Endothelial cell of umbilical vein (primary cell): ENCODE data around the gene LMBRD1. TPM values are rescaled to one million over a fixed set of nuclear protein-coding genes. Genes with fewer than 3 reads are reported as not detected.

ENCODE experiments used
- BruUV-seq: library from RNA; stranded (reverse); fragments of 400-500 nt; replicated peaks from 2 replicates; lab custom pipeline; 2021; lab: Mats Ljungman, UMichigan
- CTCF ChIA-PET: fragments of 300-600, 350-600 bp; sonication (Branson Sonifier 250); formaldehyde crosslinking; loops from one replicate; lab custom pipeline; 2021; ENCODE audit warnings: antibody characterized with exemption, inconsistent platforms; lab: Charles Lee
- POLR2A ChIA-PET: fragments of 300-600, 350-600 bp; sonication (Branson Sonifier 250); formaldehyde crosslinking; loops from one replicate; lab custom pipeline; 2021; ENCODE audit warnings: antibody characterized with exemption, inconsistent platforms; lab: Charles Lee
- DNase-seq: peaks from one replicate; pipeline ENCODE4 v3.0.0-alpha.2; 2011; ENCODE audit warnings: low read depth, low spot score
- FAIRE-seq: peaks from 2 replicates; lab custom pipeline; 2011; peaks lifted over from hg19 to GRCh38; lab: Jason Lieb, UNC
- H2AFZ ChIP-seq: 2 replicates; pipeline ENCODE4 v1.6.0; 2012; ENCODE audit warnings: low read depth, low read length, control low read depth, inconsistent platforms
- H3K27ac ChIP-seq: 2 replicates; pipeline ENCODE4 v1.5.1; 2011; ENCODE audit warnings: low read depth, mild to moderate bottlenecking, control low read depth, low read length, moderate library complexity; ENCODE audit not compliant: insufficient read depth
- H3K27me3 ChIP-seq, 2 experiments: 2 replicates each; pipeline versions ENCODE4 v1.6.0 to v1.6.1; 2011; ENCODE audit warnings: low read length in 2 of 2, mixed read lengths in 1 of 2; ENCODE audit not compliant: control insufficient read depth in 2 of 2, insufficient read depth in 2 of 2
- H3K36me3 ChIP-seq, 2 experiments: 2 replicates in 1 of 2; 3 replicates in 1 of 2; pipeline ENCODE4 v1.5.1; 2011; ENCODE audit warnings: low read length in 2 of 2, mild to moderate bottlenecking in 1 of 2, moderate library complexity in 1 of 2; ENCODE audit not compliant: control insufficient read depth in 2 of 2, insufficient read depth in 2 of 2; ENCODE audit errors: extremely low read depth in 1 of 2
- H3K4me1 ChIP-seq: 3 replicates; pipeline ENCODE4 v1.5.1; 2011; ENCODE audit warnings: mild to moderate bottlenecking, low read length; ENCODE audit not compliant: control insufficient read depth, insufficient read depth; ENCODE audit errors: extremely low read depth
- H3K4me2 ChIP-seq: 2 replicates; pipeline ENCODE4 v1.6.1; 2011; ENCODE audit warnings: low read length, control low read depth, mixed read lengths; ENCODE audit not compliant: insufficient read depth
- H3K4me3 ChIP-seq, 3 experiments: fragments of 200-600 bp in 1 of 3; sonication (generic), shearing (Covaris generic) in 1 of 3; replicated peaks in 1 of 3; 2 replicates each; pipeline ENCODE4 v1.5.1; 2011 to 2016; ENCODE audit warnings: control low read depth in 3 of 3, low read length in 3 of 3, mild to moderate bottlenecking in 2 of 3, inconsistent platforms in 1 of 3, low read depth in 1 of 3, moderate library complexity in 1 of 3; ENCODE audit not compliant: insufficient read depth in 1 of 3
- H3K79me2 ChIP-seq: 2 replicates; pipeline ENCODE4 v1.6.0; 2012; ENCODE audit warnings: low read length, inconsistent platforms; ENCODE audit not compliant: control insufficient read depth, insufficient read depth
- H3K9ac ChIP-seq: replicated peaks from 2 replicates; pipeline ENCODE3; 2011; ENCODE audit warnings: low read length, control low read depth; ENCODE audit not compliant: insufficient read depth; ENCODE audit errors: extremely low read depth
- H3K9me1 ChIP-seq: replicated peaks from 3 replicates; pipeline ENCODE4 v1.6.0; 2011; ENCODE audit warnings: mild to moderate bottlenecking, low read length; ENCODE audit not compliant: control insufficient read depth, insufficient read depth; ENCODE audit errors: extremely low read depth
- H3K9me3 ChIP-seq: replicated peaks from 2 replicates; pipeline ENCODE4 v1.5.1; 2012; ENCODE audit warnings: low read length, inconsistent platforms; ENCODE audit not compliant: control insufficient read depth, insufficient read depth
- H4K20me1 ChIP-seq: replicated peaks from 2 replicates; pipeline ENCODE3; 2011; ENCODE audit warnings: mild to moderate bottlenecking, low read length; ENCODE audit not compliant: control insufficient read depth, insufficient read depth; ENCODE audit errors: extremely low read depth
- CTCF ChIP-seq, 2 donors: IDR thresholded peaks; 1 replicate in 1 of 2; 2 replicates in 1 of 2; pipeline ENCODE4 v1.5.1; 2011; ENCODE audit warnings: low read length in 2 of 2, mild to moderate bottlenecking in 2 of 2, moderate library complexity in 2 of 2, control low read depth in 1 of 2, inconsistent platforms in 1 of 2, low read depth in 1 of 2; ENCODE audit not compliant: insufficient read depth in 1 of 2; ENCODE audit errors: extremely low read depth in 1 of 2
- EZH2 ChIP-seq: IDR thresholded peaks from 2 replicates; pipeline ENCODE4 v1.6.1; 2012; ENCODE audit warnings: borderline replicate concordance, low read depth, mild to moderate bottlenecking, moderate library complexity, low read length, inconsistent platforms; ENCODE audit not compliant: severe bottlenecking
- FOS ChIP-seq: IDR thresholded peaks from 2 replicates; pipeline ENCODE4 v1.6.1; 2011; ENCODE audit warnings: mild to moderate bottlenecking, low read length, moderate library complexity, borderline replicate concordance; ENCODE audit not compliant: insufficient read depth
- GATA2 ChIP-seq: IDR thresholded peaks from 2 replicates; pipeline ENCODE4 v1.7.0; 2011; ENCODE audit warnings: low read depth, mild to moderate bottlenecking, moderate library complexity, mixed read lengths, low read length; ENCODE audit not compliant: insufficient read length, insufficient read depth
- JUN ChIP-seq: IDR thresholded peaks from 2 replicates; pipeline ENCODE4 v1.6.1; 2011; ENCODE audit warnings: borderline replicate concordance, low read depth; ENCODE audit not compliant: insufficient read length, insufficient read depth
- MYC ChIP-seq: IDR thresholded peaks from one replicate; pipeline ENCODE4 v1.6.1; 2011; ENCODE audit warnings: mild to moderate bottlenecking, low read depth, low read length
- POLR2A ChIP-seq: IDR thresholded peaks from 2 replicates; pipeline ENCODE4 v1.6.1; 2012; ENCODE audit warnings: low read depth, mild to moderate bottlenecking, control low read depth, low read length
- POLR2AphosphoS5 ChIP-seq: IDR thresholded peaks from 2 replicates; pipeline ENCODE4 v1.6.1; 2012; ENCODE audit warnings: low read depth, mild to moderate bottlenecking, control low read depth, low read length, moderate library complexity; ENCODE audit not compliant: insufficient read depth
- dilution Hi-C: fragments of 300-500 bp; cut with MboI; formaldehyde crosslinking; loops from one replicate; pipeline ENCODE4 v1.15.0; 2019; ENCODE audit warnings: low sequenced_read_pairs; ENCODE audit not compliant: extremely low pct_ligation_motif_present
- intact Hi-C: fragments of 100-400 bp; cut with micrococcal nuclease; formaldehyde crosslinking; loops from one replicate; pipeline ENCODE4 v1.10.0; 2022
- polyA plus RNA-seq, 4 experiments: library from polyadenylated mRNA; depleted of rRNA in 3 of 4; stranded (reverse) in 3 of 4; unstranded in 1 of 4; fragments of >200 nt; gene quantifications; 2 replicates each; pipeline versions ENCODE4 v1.2.1 to v1.2.3, GENCODE V29; 2011 to 2012; ENCODE audit warnings: missing spikeins in 1 of 4
- total RNA-seq: library from RNA; stranded (reverse); gene quantifications from 2 replicates; pipeline ENCODE4 v1.2.3, GENCODE V29; 2021

The LMBRD1 gene
- total and polyA plus RNA-seq, 2 donors (not counting 3 experiments of a cell fraction or from before 2014, with no cell fraction given): 9.8 to 14.6 TPM

- Histone ChIP-seq H3K4me1 (no peaks in the 10 kb centered on the region), H3K36me3 (no peaks in the 10 kb centered on the region), H3K27ac (no peak overlapping the region), H3K4me3 (no peak overlapping the region), H3K9me1 (no peaks in the 10 kb centered on the region), H3K27me3 (no peaks in the 10 kb centered on the region), H3K9me3 (no peaks in the 10 kb centered on the region), H3K4me2 (no peak overlapping the region), H3K9ac (no peak overlapping the region), H4K20me1 (no peaks in the 10 kb centered on the region), H2AFZ (no peak overlapping the region), H3K79me2 (no peaks in the 10 kb centered on the region)
- intact Hi-C loops: no loop called here
- CTCF ChIA-PET: interaction anchor here (1.4 kb wide), 1 partner anchor 18 kb away, joined by 3 read pairs; no protein-coding TSS in a partner anchor
- FAIRE-seq (no peak), DNase-seq (no peak)
- dilution Hi-C loops: no loop called here
- BruUV-seq: no TSS peak
- TF ChIP-seq EZH2 (no peak), POLR2A (no peak), POLR2AphosphoS5 (no peak), MYC (no peak), FOS (no peak), GATA2 (no peak), CTCF (IDR thresholded peaks at IDR 0.05; ENCODE audit: extremely low read depth in 1 of 2, insufficient read depth in 1 of 2, low read depth in 1 of 2, low read length in 2 of 2) (no peak), JUN (no peak)
- POLR2A ChIA-PET: no interaction called here
Observed at GRCh38 chr6:69775585-69775849, 21.3 kb downstream of the LMBRD1 start.
